RCC 7860 (cell line): Measurements from ENCODE around the gene FIZ1.
"Not testable (repeated sequence)": the region's sequence is repeated elsewhere in the genome, so short reads cannot be mapped to it uniquely, and the experiment has no call there.

Experiments
- DNase-seq: peaks from one replicate; pipeline ENCODE4 v3.0.0-alpha.2; 2015; ENCODE audit warnings: low spot score
- FAIRE-seq: peaks from 2 replicates; lab custom pipeline; 2012; peaks lifted over from hg19 to GRCh38; lab: Jason Lieb, UNC

FIZ1 gene

GRCh38 chr19:55596304-55596703 lies 3.0 kb downstream of the FIZ1 start:
- FAIRE-seq = no peak
- no peak for DNase-seq

- FAIRE-seq = no peak
These were observed 4.2 kb downstream of the FIZ1 start for GRCh38 chr19:55594996-55595545.

GRCh38 chr19:55593096-55593772 lies 6.1 kb downstream of the FIZ1 start:
- FAIRE-seq = no peak
- DNase-seq = no peak

More at GRCh38 chr19:55594996-55595545, 4.2 kb downstream of the FIZ1 start:
- no peak for DNase-seq

- DNase-seq (no peak), FAIRE-seq (no peak)
These were observed 6.8 kb downstream of the FIZ1 start for GRCh38 chr19:55592391-55593090.

- no peak for DNase-seq
- FAIRE-seq = no peak
These were observed 7.8 kb downstream of the FIZ1 start for GRCh38 chr19:55591555-55591954.

- FAIRE-seq (no peak), DNase-seq (no peak)
These were observed 8.7 kb downstream of the FIZ1 start for GRCh38 chr19:55590617-55591016.

GRCh38 chr19:55590109-55590508 lies 9.2 kb downstream of the FIZ1 start:
- DNase-seq (no peak), FAIRE-seq (no peak)

GRCh38 chr19:55588738-55589137 lies 10.6 kb downstream of the FIZ1 start:
- DNase-seq (no peak), FAIRE-seq (no peak)

GRCh38 chr19:55586976-55587668 lies 12.2 kb downstream of the FIZ1 start:
- FAIRE-seq = peak; percentile 65
- peak; percentile 72 for DNase-seq

- no peak for DNase-seq
- FAIRE-seq = no peak
These were observed 13.5 kb downstream of the FIZ1 start for GRCh38 chr19:55585658-55586339.

- DNase-seq (no peak), FAIRE-seq (no peak)
These were observed 14.4 kb downstream of the FIZ1 start for GRCh38 chr19:55584871-55585270.

GRCh38 chr19:55583897-55584296 lies 15.4 kb downstream of the FIZ1 start:
- not testable (repeated sequence) for DNase-seq, FAIRE-seq

GRCh38 chr19:55582284-55582683 lies 17.0 kb downstream of the FIZ1 start:
- DNase-seq, FAIRE-seq: not testable (repeated sequence)

- DNase-seq (peak; percentile 70), FAIRE-seq (peak; percentile 67)
These were observed 17.5 kb downstream of the FIZ1 start for GRCh38 chr19:55581823-55582223.

- FAIRE-seq (no peak), DNase-seq (no peak)
These were observed 18.0 kb downstream of the FIZ1 start for GRCh38 chr19:55581145-55581822.

GRCh38 chr19:55580628-55581144 lies 18.6 kb downstream of the FIZ1 start, which contains the start of gene ZNF579:
ZNF579 (minus strand) TSS chr19:55580848; CDS start chr19:55579639, 1,209 bp downstream.
- FAIRE-seq (no peak), DNase-seq (peak; percentile 50)

GRCh38 chr19:55579766-55580621 lies 19.3 kb downstream of the FIZ1 start:
- DNase-seq = no peak
- no peak for FAIRE-seq

GRCh38 chr19:55578761-55579747 lies 20.3 kb downstream of the FIZ1 start:
- FAIRE-seq = no peak
- DNase-seq = no peak
